ENCODE measurements around the gene ALG13.

DNA sequence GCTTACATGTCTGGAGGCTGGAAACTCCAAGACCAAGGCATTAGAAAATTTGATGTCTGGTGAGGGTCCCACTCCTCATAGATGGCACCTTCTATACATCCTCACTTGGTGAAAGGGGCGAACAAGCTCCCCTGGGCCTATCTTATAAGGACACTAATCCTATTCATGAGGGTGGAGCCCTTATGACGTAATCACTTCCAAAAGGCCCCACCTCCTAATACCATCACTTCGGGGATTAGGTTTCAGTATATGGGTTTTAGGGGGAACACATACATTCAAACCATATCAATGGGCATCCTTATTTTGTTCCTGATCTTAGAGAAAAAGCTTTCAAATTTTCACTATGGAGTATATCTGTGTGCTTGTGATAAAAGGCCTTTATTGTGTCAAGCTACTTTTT, 39.0 kb upstream of the ALG13 start:
- no peak for TF ChIP-seq GATA2 (IDR thresholded peaks at IDR 0.05; ENCODE audit: low read depth, low read length)
- no peak for TF ChIP-seq GATA3 (IDR thresholded peaks at IDR 0.05; ENCODE audit: low read depth, low read length)

Data from SH-SY5Y (cell line).